Endothelial cell of umbilical vein (primary cell): ENCODE measurements around the gene PRXL2A. TPM values are rescaled to one million over a fixed set of nuclear protein-coding genes. Genes with fewer than 3 reads are reported as not detected.

Experiments
- BruUV-seq: library from RNA; stranded (reverse); fragments of 400-500 nt; replicated peaks from 2 replicates; lab custom pipeline; 2021; lab: Mats Ljungman, UMichigan
- CTCF ChIA-PET: fragments of 300-600, 350-600 bp; sonication (Branson Sonifier 250); formaldehyde crosslinking; loops from one replicate; lab custom pipeline; 2021; ENCODE audit warnings: antibody characterized with exemption, inconsistent platforms; lab: Charles Lee
- POLR2A ChIA-PET: fragments of 300-600, 350-600 bp; sonication (Branson Sonifier 250); formaldehyde crosslinking; loops from one replicate; lab custom pipeline; 2021; ENCODE audit warnings: antibody characterized with exemption, inconsistent platforms; lab: Charles Lee
- DNase-seq: peaks from one replicate; pipeline ENCODE4 v3.0.0-alpha.2; 2011; ENCODE audit warnings: low read depth, low spot score
- FAIRE-seq: peaks from 2 replicates; lab custom pipeline; 2011; peaks lifted over from hg19 to GRCh38; lab: Jason Lieb, UNC
- H2AFZ ChIP-seq: 2 replicates; pipeline ENCODE4 v1.6.0; 2012; ENCODE audit warnings: low read depth, low read length, control low read depth, inconsistent platforms
- H3K27ac ChIP-seq: 2 replicates; pipeline ENCODE4 v1.5.1; 2011; ENCODE audit warnings: low read depth, mild to moderate bottlenecking, control low read depth, low read length, moderate library complexity; ENCODE audit not compliant: insufficient read depth
- H3K27me3 ChIP-seq, 2 experiments: 2 replicates each; pipeline versions ENCODE4 v1.6.0 to v1.6.1; 2011; ENCODE audit warnings: low read length in 2 of 2, mixed read lengths in 1 of 2; ENCODE audit not compliant: control insufficient read depth in 2 of 2, insufficient read depth in 2 of 2
- H3K36me3 ChIP-seq, 2 experiments: 2 replicates in 1 of 2; 3 replicates in 1 of 2; pipeline ENCODE4 v1.5.1; 2011; ENCODE audit warnings: low read length in 2 of 2, mild to moderate bottlenecking in 1 of 2, moderate library complexity in 1 of 2; ENCODE audit not compliant: control insufficient read depth in 2 of 2, insufficient read depth in 2 of 2; ENCODE audit errors: extremely low read depth in 1 of 2
- H3K4me1 ChIP-seq: 3 replicates; pipeline ENCODE4 v1.5.1; 2011; ENCODE audit warnings: mild to moderate bottlenecking, low read length; ENCODE audit not compliant: control insufficient read depth, insufficient read depth; ENCODE audit errors: extremely low read depth
- H3K4me2 ChIP-seq: 2 replicates; pipeline ENCODE4 v1.6.1; 2011; ENCODE audit warnings: low read length, control low read depth, mixed read lengths; ENCODE audit not compliant: insufficient read depth
- H3K4me3 ChIP-seq, 3 experiments: fragments of 200-600 bp in 1 of 3; sonication (generic), shearing (Covaris generic) in 1 of 3; replicated peaks in 1 of 3; 2 replicates each; pipeline ENCODE4 v1.5.1; 2011 to 2016; ENCODE audit warnings: control low read depth in 3 of 3, low read length in 3 of 3, mild to moderate bottlenecking in 2 of 3, inconsistent platforms in 1 of 3, low read depth in 1 of 3, moderate library complexity in 1 of 3; ENCODE audit not compliant: insufficient read depth in 1 of 3
- H3K79me2 ChIP-seq: 2 replicates; pipeline ENCODE4 v1.6.0; 2012; ENCODE audit warnings: low read length, inconsistent platforms; ENCODE audit not compliant: control insufficient read depth, insufficient read depth
- H3K9ac ChIP-seq: replicated peaks from 2 replicates; pipeline ENCODE3; 2011; ENCODE audit warnings: low read length, control low read depth; ENCODE audit not compliant: insufficient read depth; ENCODE audit errors: extremely low read depth
- H3K9me1 ChIP-seq: replicated peaks from 3 replicates; pipeline ENCODE4 v1.6.0; 2011; ENCODE audit warnings: mild to moderate bottlenecking, low read length; ENCODE audit not compliant: control insufficient read depth, insufficient read depth; ENCODE audit errors: extremely low read depth
- H3K9me3 ChIP-seq: replicated peaks from 2 replicates; pipeline ENCODE4 v1.5.1; 2012; ENCODE audit warnings: low read length, inconsistent platforms; ENCODE audit not compliant: control insufficient read depth, insufficient read depth
- H4K20me1 ChIP-seq: replicated peaks from 2 replicates; pipeline ENCODE3; 2011; ENCODE audit warnings: mild to moderate bottlenecking, low read length; ENCODE audit not compliant: control insufficient read depth, insufficient read depth; ENCODE audit errors: extremely low read depth
- CTCF ChIP-seq, 2 donors: IDR thresholded peaks; 1 replicate in 1 of 2; 2 replicates in 1 of 2; pipeline ENCODE4 v1.5.1; 2011; ENCODE audit warnings: low read length in 2 of 2, mild to moderate bottlenecking in 2 of 2, moderate library complexity in 2 of 2, control low read depth in 1 of 2, inconsistent platforms in 1 of 2, low read depth in 1 of 2; ENCODE audit not compliant: insufficient read depth in 1 of 2; ENCODE audit errors: extremely low read depth in 1 of 2
- EZH2 ChIP-seq: IDR thresholded peaks from 2 replicates; pipeline ENCODE4 v1.6.1; 2012; ENCODE audit warnings: borderline replicate concordance, low read depth, mild to moderate bottlenecking, moderate library complexity, low read length, inconsistent platforms; ENCODE audit not compliant: severe bottlenecking
- FOS ChIP-seq: IDR thresholded peaks from 2 replicates; pipeline ENCODE4 v1.6.1; 2011; ENCODE audit warnings: mild to moderate bottlenecking, low read length, moderate library complexity, borderline replicate concordance; ENCODE audit not compliant: insufficient read depth
- GATA2 ChIP-seq: IDR thresholded peaks from 2 replicates; pipeline ENCODE4 v1.7.0; 2011; ENCODE audit warnings: low read depth, mild to moderate bottlenecking, moderate library complexity, mixed read lengths, low read length; ENCODE audit not compliant: insufficient read length, insufficient read depth
- JUN ChIP-seq: IDR thresholded peaks from 2 replicates; pipeline ENCODE4 v1.6.1; 2011; ENCODE audit warnings: borderline replicate concordance, low read depth; ENCODE audit not compliant: insufficient read length, insufficient read depth
- MAX ChIP-seq: IDR thresholded peaks from 2 replicates; pipeline ENCODE4 v1.6.1; 2011; ENCODE audit not compliant: insufficient read depth, insufficient read length
- MYC ChIP-seq: IDR thresholded peaks from one replicate; pipeline ENCODE4 v1.6.1; 2011; ENCODE audit warnings: mild to moderate bottlenecking, low read depth, low read length
- POLR2A ChIP-seq: IDR thresholded peaks from 2 replicates; pipeline ENCODE4 v1.6.1; 2012; ENCODE audit warnings: low read depth, mild to moderate bottlenecking, control low read depth, low read length
- POLR2AphosphoS5 ChIP-seq: IDR thresholded peaks from 2 replicates; pipeline ENCODE4 v1.6.1; 2012; ENCODE audit warnings: low read depth, mild to moderate bottlenecking, control low read depth, low read length, moderate library complexity; ENCODE audit not compliant: insufficient read depth
- dilution Hi-C: fragments of 300-500 bp; cut with MboI; formaldehyde crosslinking; loops from one replicate; pipeline ENCODE4 v1.15.0; 2019; ENCODE audit warnings: low sequenced_read_pairs; ENCODE audit not compliant: extremely low pct_ligation_motif_present
- intact Hi-C: fragments of 100-400 bp; cut with micrococcal nuclease; formaldehyde crosslinking; loops from one replicate; pipeline ENCODE4 v1.10.0; 2022
- polyA plus RNA-seq, 4 experiments: library from polyadenylated mRNA; depleted of rRNA in 3 of 4; stranded (reverse) in 3 of 4; unstranded in 1 of 4; fragments of >200 nt; gene quantifications; 2 replicates each; pipeline versions ENCODE4 v1.2.1 to v1.2.3, GENCODE V29; 2011 to 2012; ENCODE audit warnings: missing spikeins in 1 of 4
- total RNA-seq: library from RNA; stranded (reverse); gene quantifications from 2 replicates; pipeline ENCODE4 v1.2.3, GENCODE V29; 2021

Gene PRXL2A
- total and polyA plus RNA-seq, 2 donors (not counting 3 experiments of a cell fraction or from before 2014, with no cell fraction given), result 113 to 321 TPM

GRCh38 chr10:80405626-80406025 is 2.7 kb upstream of the PRXL2A start:
- no peaks in the 10 kb centered on the region for H3K36me3 ChIP-seq
- no TSS peak for BruUV-seq
- peaks cover 15% of the 10 kb centered on the region for H3K4me1 ChIP-seq
- POLR2A ChIA-PET, result no interaction called here
- DNase-seq, result no peak
- intact Hi-C loops, result no loop called here
- H3K9me3 ChIP-seq, result no peaks in the 10 kb centered on the region
- no peak overlapping the region for H3K4me3 ChIP-seq
- no peak overlapping the region for H3K4me2 ChIP-seq
- CTCF ChIA-PET, result interaction anchor here (1.0 to 1.2 kb wide), 6 partner anchors 9 to 191 kb away, joined by 3 to 4 read pairs (median 3); no protein-coding TSS in a partner anchor
- dilution Hi-C loops, result no loop called here
- H3K9me1 ChIP-seq, result no peaks in the 10 kb centered on the region
- H4K20me1 ChIP-seq, result no peaks in the 10 kb centered on the region
- TF ChIP-seq POLR2A (no peak), CTCF (IDR thresholded peaks at IDR 0.05; ENCODE audit: extremely low read depth in 1 of 2, insufficient read depth in 1 of 2, low read depth in 1 of 2, low read length in 2 of 2) (no peak), POLR2AphosphoS5 (no peak), JUN (no peak), MYC (no peak), MAX (no peak), EZH2 (no peak), GATA2 (no peak), FOS (no peak)
- H3K27me3 ChIP-seq, result no peaks in the 10 kb centered on the region
- peaks cover 23% of the 10 kb centered on the region for H3K79me2 ChIP-seq
- FAIRE-seq, result no peak
- no peak overlapping the region for H3K9ac ChIP-seq
- H3K27ac ChIP-seq, result no peak overlapping the region
- no peak overlapping the region for H2AFZ ChIP-seq
